DMS79 treated with DMSO at 0.1 percent for 48 hours (cell line): Measurements from ENCODE around the gene PKN3.

Source experiments
- DNase-seq: peaks from one replicate; lab custom pipeline; 2025; lab: John Stamatoyannopoulos, UW

The PKN3 gene

GRCh38 chr9:128716581-128717254 is 14.4 kb downstream of the PKN3 start:
- DNase-seq, result no peak

- DNase-seq, result no peak
Measured at GRCh38 chr9:128718047-128718446, 15.7 kb downstream of the PKN3 start.

GRCh38 chr9:128718475-128718874 is 16.2 kb downstream of the PKN3 start:
- no peak for DNase-seq

GRCh38 chr9:128719919-128720605 is 17.8 kb downstream of the PKN3 start:
- no peak for DNase-seq

- no peak for DNase-seq
Measured at GRCh38 chr9:128720841-128721486, 18.7 kb downstream of the PKN3 start.

- no peak for DNase-seq
Measured at GRCh38 chr9:128721487-128722010, 19.2 kb downstream of the PKN3 start.

- DNase-seq, result no peak
Measured at GRCh38 chr9:128722380-128723351, 20.4 kb downstream of the PKN3 start.

- DNase-seq, result no peak
Measured at GRCh38 chr9:128723352-128723865, 21.1 kb downstream of the PKN3 start.

- DNase-seq, result peak; percentile 97
Measured at GRCh38 chr9:128723866-128724743, 21.8 kb downstream of the PKN3 start, which contains the start of gene ZDHHC12. Gene ZDHHC12 (minus strand): TSS chr9:128724127. CDS start chr9:128724093, 34 bp downstream.

GRCh38 chr9:128724744-128725211 is 22.5 kb downstream of the PKN3 start:
- DNase-seq, result peak; percentile 44

- DNase-seq, result no peak
Measured at GRCh38 chr9:128727640-128728248, 25.4 kb downstream of the PKN3 start.

GRCh38 chr9:128728298-128728697 is 26.0 kb downstream of the PKN3 start:
- no peak for DNase-seq

- no peak for DNase-seq
Measured at GRCh38 chr9:128729302-128729701, 27.0 kb downstream of the PKN3 start.

- DNase-seq, result no peak
Measured at GRCh38 chr9:128729766-128730517, 27.6 kb downstream of the PKN3 start.

GRCh38 chr9:128731093-128731492 is 28.8 kb downstream of the PKN3 start:
- no peak for DNase-seq

- DNase-seq, result no peak
Measured at GRCh38 chr9:128731691-128732090, 29.4 kb downstream of the PKN3 start.

GRCh38 chr9:128732576-128732975 is 30.3 kb downstream of the PKN3 start:
- DNase-seq, result no peak

GRCh38 chr9:128733256-128733655 is 31.0 kb downstream of the PKN3 start:
- peak; percentile 18 for DNase-seq

GRCh38 chr9:128735373-128735772 is 33.1 kb downstream of the PKN3 start:
- DNase-seq, result no peak
